ENCODE measurements around the gene RAB31.

- TF ChIP-seq POLR2A (IDR thresholded peaks at IDR 0.05), result no peak
- TF ChIP-seq EP300 (IDR thresholded peaks at IDR 0.05), result no peak
- TF ChIP-seq, protein P1, sequence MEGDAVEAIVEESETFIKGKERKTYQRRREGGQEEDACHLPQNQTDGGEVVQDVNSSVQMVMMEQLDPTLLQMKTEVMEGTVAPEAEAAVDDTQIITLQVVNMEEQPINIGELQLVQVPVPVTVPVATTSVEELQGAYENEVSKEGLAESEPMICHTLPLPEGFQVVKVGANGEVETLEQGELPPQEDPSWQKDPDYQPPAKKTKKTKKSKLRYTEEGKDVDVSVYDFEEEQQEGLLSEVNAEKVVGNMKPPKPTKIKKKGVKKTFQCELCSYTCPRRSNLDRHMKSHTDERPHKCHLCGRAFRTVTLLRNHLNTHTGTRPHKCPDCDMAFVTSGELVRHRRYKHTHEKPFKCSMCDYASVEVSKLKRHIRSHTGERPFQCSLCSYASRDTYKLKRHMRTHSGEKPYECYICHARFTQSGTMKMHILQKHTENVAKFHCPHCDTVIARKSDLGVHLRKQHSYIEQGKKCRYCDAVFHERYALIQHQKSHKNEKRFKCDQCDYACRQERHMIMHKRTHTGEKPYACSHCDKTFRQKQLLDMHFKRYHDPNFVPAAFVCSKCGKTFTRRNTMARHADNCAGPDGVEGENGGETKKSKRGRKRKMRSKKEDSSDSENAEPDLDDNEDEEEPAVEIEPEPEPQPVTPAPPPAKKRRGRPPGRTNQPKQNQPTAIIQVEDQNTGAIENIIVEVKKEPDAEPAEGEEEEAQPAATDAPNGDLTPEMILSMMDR (IDR thresholded peaks at IDR 0.05), result no peak
- no peak for TF ChIP-seq POLR2AphosphoS5 (IDR thresholded peaks at IDR 0.05)
Measured at GRCh38 chr18:9786631-9787030, 78.5 kb downstream of the RAB31 start.
